Measurements from ENCODE around the gene NKAPL.

Gene NKAPL

DNA sequence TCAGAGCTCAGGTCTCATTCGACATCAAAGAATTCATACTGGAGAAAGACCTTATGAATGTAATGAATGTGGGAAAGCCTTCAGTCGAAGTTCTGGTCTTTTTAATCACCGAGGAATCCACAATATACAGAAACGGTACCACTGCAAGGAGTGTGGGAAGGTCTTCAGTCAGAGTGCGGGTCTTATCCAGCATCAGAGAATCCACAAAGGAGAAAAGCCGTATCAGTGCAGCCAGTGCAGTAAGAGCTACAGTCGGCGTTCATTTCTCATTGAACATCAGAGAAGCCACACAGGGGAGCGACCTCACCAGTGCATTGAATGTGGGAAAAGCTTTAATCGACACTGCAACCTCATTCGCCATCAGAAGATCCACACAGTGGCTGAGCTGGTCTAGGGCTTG lies 26.3 kb upstream of the NKAPL start:
- no peak overlapping the region for H3K27ac Mint-ChIP-seq
- H3K4me1 Mint-ChIP-seq, result no peaks in the 10 kb centered on the region
- no peak for DNase-seq
- no peak for ATAC-seq
- H3K4me3 Mint-ChIP-seq, result no peak overlapping the region
- peaks cover 0 to 7% of the 10 kb centered on the region in 2 donors for H3K9me3 Mint-ChIP-seq
- peaks cover 15% of the 10 kb centered on the region for H3K27me3 Mint-ChIP-seq

DNA sequence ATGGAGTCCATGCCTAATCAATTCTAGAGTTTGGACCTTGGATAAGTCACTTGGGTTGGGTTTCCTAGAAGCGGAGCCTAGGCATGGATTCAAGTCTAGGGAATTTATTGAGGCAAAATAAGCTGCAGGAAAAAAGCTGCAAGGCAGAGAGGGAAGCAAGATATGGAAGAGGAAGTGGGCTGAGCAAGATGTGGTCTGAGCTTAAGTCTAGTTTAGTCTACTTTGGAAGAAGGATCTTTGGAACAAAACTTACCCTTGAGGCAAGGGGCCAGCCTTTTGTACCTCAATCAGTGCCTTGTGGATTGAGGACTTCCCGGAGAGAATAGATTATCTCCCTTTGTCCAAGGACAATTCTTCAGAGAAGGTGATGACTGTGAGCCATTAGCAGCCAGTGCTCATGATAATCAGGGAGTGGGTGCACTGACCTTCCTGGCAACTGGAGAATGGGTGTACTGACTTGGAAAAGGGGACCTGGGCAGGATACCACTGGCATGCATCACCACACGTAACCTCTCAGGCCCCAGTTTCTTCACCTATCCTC lies 23.1 kb upstream of the NKAPL start:
- peaks cover 15% of the 10 kb centered on the region for H3K27me3 Mint-ChIP-seq
- H3K9me3 Mint-ChIP-seq, result peaks cover 0 to 7% of the 10 kb centered on the region in 2 donors
- ATAC-seq, result no peak
- no peak for DNase-seq
- H3K4me3 Mint-ChIP-seq, result no peak overlapping the region
- H3K27ac Mint-ChIP-seq, result no peak overlapping the region
- H3K4me1 Mint-ChIP-seq, result no peaks in the 10 kb centered on the region

DNA sequence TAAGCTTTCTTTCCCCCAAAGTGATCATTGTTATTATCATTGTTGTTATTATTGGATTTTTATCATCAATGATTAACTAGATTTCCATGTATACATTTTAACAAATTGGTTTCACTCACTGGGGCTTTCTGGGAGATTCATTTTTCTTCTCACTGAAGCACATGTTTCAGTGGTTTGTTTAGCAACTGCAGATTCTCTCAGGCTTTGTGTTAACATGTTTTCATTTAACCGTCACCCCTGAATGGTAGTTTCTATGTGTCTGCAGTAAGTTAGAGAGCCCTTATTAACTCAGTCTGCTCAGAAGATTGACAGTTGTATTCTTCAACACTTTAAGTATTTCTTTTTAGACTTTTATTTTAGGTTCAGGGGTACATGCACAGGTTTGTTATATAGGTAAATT lies 19.5 kb upstream of the NKAPL start:
- Mint-ChIP-seq H3K4me3 (no peak overlapping the region), H3K4me1 (no peaks in the 10 kb centered on the region), H3K27ac (no peak overlapping the region), H3K9me3 (no peaks in the 10 kb centered on the region), H3K27me3 (peaks cover 15% of the 10 kb centered on the region)
- no peak for DNase-seq
- ATAC-seq, result no peak

DNA sequence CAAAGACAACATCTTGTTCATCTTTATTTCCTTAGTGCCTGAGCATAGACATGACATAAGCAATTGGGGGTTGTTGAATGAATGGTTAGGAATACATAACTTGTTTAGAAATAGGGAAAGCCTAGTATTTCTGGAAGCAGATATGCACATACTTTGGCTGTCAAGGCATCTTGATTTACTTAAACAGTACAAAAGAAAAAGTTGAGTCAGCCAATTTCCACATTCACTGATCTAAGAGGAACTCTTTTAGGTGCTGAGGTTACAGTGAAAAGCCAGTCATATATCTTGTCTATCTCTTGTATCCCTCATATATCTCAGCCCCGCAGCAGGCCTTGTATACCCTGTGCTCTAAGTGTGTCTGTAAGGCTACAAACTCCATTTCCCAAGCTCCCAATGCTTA lies 18.6 kb upstream of the NKAPL start:
- DNase-seq (no peak), ATAC-seq (no peak)

DNA sequence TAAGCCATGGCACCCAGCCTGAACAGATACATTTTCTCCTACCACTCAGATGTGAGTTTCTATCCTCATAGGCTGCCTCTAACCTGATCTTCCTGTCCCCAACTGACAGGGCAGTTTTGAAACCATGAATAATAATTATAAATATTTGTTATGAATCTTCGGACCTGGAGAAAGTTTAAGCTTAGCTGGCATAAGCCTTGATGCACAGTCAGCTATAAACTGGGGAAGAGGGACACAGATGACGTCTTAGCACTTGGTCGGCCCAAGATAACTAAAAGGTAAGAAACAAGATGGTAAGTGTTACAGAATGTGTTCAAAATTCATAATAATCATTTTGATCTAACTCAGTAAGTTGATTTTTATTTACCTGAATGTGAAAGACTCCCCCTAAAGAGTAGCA lies 15.2 kb upstream of the NKAPL start:
- Mint-ChIP-seq H3K9me3 (no peaks in the 10 kb centered on the region), H3K27me3 (no peaks in the 10 kb centered on the region), H3K4me1 (peaks cover 5% of the 10 kb centered on the region), H3K27ac (no peak overlapping the region), H3K4me3 (no peak overlapping the region)
- DNase-seq (no peak), ATAC-seq (no peak)

More for the DNA sequence above, 18.6 kb upstream of the NKAPL start:
- no peak overlapping the region for H3K27ac Mint-ChIP-seq
- H3K4me1 Mint-ChIP-seq, result no peaks in the 10 kb centered on the region
- no peak overlapping the region for H3K4me3 Mint-ChIP-seq
- H3K27me3 Mint-ChIP-seq, result peaks cover 7% of the 10 kb centered on the region
- no peaks in the 10 kb centered on the region for H3K9me3 Mint-ChIP-seq

DNA sequence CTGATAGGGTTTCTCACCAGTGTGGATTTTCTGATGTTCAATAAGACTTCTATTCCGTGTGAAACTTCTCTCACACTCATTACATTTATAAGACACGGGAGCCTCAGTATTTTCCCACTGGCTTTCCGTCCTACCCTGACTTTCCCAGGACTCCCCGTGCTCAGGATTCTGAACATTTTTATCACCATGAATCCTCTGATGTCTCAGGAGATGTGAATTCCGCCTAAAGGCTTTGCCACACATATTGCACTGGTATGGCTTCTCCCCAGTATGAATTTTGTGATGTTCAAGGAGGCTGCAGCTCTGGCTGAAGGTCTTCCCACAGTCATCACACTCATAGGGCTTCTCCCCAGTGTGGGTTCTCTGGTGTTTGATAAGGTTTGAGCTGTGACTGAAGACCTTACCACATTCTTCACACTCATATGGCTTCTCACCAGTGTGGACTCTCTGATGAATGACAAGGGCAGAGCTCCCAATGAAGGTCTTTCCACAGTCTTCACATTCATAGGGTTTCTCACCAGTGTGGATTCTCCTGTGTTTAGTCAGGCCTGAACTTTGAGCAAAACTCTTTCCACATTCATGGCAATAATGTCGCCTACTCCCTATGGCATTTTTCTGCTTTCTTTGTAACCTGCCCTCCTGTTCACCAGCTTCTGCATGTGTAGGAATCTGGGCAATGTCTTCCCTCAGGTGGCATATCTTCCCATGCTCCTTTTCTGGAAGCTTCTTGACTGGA lies 13.7 kb upstream of the NKAPL start:
- no peak overlapping the region for H3K27ac Mint-ChIP-seq
- no peak overlapping the region for H3K4me3 Mint-ChIP-seq
- H3K9me3 Mint-ChIP-seq, result no peaks in the 10 kb centered on the region
- no peaks in the 10 kb centered on the region for H3K27me3 Mint-ChIP-seq
- H3K4me1 Mint-ChIP-seq, result peaks cover 16% of the 10 kb centered on the region
- DNase-seq, result no peak
- ATAC-seq, result no peak

DNA sequence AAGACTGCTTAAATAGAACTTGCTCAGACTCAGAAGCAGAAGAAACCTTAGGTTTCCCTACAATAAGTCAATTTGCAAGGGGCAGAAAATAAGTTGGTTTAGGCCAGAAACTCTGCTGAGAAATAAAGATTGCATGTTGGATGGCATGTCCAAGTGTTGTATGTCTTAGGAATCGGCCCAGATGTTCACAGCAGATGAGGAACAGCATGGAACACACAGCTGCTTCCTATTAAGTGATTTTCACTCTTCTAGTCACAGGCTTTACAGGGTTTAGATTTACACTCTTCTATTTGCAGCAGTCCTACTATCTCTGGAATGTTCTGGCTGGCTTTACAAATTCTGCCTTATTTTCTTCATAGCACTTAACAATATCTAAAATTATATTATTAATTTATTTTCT lies 10.2 kb upstream of the NKAPL start:
- no peaks in the 10 kb centered on the region for H3K27me3 Mint-ChIP-seq
- no peaks in the 10 kb centered on the region for H3K9me3 Mint-ChIP-seq
- DNase-seq, result no peak
- H3K27ac Mint-ChIP-seq, result no peak overlapping the region
- H3K4me1 Mint-ChIP-seq, result peaks cover 35% of the 10 kb centered on the region
- no peak overlapping the region for H3K4me3 Mint-ChIP-seq
- ATAC-seq, result no peak

DNA sequence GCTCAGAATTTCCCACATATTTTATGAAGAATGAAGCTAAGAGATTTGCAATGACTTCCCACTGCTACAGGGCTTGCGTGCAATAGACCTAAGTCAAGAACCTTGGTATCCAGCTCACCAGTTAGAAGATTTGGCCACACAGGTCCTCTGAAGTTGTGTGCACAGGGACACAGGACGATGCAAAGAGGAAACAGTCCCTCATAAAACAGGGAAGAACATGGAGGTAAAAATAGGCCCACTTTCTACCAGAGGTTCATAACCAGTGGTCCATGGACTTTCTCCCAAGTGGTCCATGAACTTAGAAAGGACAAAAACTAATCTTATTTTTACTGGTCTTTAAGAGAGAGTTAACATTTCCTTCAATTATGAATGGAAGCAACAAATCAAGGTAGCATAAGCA lies 8.3 kb upstream of the NKAPL start:
- peaks cover 35% of the 10 kb centered on the region for H3K4me1 Mint-ChIP-seq
- ATAC-seq (no peak), DNase-seq (no peak)
- no peak overlapping the region for H3K27ac Mint-ChIP-seq
- peak overlapping the region; percentile 56 to 72 for H3K4me3 Mint-ChIP-seq
- H3K9me3 Mint-ChIP-seq, result no peaks in the 10 kb centered on the region
- no peaks in the 10 kb centered on the region for H3K27me3 Mint-ChIP-seq

DNA sequence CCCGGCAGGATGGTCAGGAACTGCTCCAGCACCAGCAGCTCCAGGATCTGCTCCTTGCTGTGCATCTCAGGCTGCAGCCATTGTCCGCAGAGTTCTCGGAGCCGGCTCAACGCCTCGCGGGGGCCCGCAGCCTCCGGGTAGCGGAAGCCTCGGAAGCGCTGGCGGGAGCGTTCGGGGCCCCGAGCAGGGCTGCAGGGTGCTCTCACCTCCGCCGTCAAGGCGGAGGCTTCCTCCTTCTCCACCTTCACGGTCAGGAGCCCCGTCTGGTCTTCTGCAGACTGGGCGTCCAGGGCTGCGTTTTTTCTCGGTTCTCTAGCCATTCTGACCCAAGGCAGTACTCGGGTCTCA lies 7.5 kb upstream of the NKAPL start:
- DNase-seq, result peak; percentile 40 to 57
- Mint-ChIP-seq H3K4me3 (peak overlapping the region; percentile 83 to 88), H3K4me1 (peaks cover 35% of the 10 kb centered on the region), H3K9me3 (no peaks in the 10 kb centered on the region), H3K27ac (peak overlapping the region; percentile 86 to 97), H3K27me3 (no peaks in the 10 kb centered on the region)
- peak; percentile 84 for ATAC-seq

DNA sequence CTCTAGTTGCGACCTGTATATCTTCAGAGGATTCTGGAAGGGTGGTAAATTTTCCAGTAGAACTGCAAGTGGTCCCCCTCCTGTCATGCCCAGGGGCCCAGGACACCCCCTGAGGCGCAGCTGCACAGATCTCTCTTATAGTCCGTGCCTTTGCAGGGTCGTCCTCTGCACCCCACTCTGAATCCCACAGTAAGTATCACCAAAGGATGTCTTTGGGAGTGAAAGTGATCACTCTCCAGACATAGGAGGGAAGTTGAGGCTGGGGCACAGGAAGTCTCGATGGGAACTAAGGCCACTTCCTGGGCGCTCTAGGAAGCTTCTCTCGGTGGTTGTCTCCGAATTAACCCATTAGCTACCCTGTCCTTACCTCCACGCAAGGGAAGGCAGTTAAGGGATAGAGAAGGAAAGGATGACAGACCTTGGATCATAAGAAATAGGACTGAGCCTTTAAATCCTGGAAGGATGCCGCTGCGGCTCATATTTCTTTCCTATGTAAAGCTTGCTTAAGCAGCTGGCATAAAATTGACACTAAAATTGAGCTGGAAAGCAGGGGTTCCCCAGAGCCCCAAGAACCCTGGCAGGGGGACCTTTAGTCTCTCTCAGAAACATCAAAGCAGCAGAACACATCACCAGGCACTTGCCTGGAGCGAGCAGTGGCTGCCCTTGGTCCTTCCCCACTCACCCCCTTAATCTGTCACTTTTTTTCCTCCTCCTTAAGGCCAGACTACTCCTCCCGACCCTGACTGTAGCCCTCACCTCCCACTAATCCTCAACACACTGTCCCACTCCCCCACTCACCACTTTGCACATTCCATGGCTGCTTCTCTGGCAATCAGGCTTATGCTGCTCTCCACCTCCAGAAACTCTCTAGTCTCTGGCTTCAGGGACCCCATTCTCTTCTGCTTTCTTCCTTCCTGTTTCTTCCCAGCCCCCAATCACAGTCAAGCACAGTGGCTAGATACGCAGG lies 6.8 kb upstream of the NKAPL start, which contains the start of gene ZKSCAN4:
ZKSCAN4 (minus strand) TSS at position 261 of the 967 bp plus-strand sequence. CDS start 289 bp downstream, outside the sequence.
- Mint-ChIP-seq H3K27me3 (no peaks in the 10 kb centered on the region), H3K9me3 (no peaks in the 10 kb centered on the region), H3K4me1 (peaks cover 35% of the 10 kb centered on the region), H3K27ac (peak within 1 kb of the TSS; percentile 94 to 97), H3K4me3 (peak within 1 kb of the TSS; percentile 83 to 88)
- DNase-seq (peak; percentile 77 to 78), ATAC-seq (peak; percentile 90)

DNA sequence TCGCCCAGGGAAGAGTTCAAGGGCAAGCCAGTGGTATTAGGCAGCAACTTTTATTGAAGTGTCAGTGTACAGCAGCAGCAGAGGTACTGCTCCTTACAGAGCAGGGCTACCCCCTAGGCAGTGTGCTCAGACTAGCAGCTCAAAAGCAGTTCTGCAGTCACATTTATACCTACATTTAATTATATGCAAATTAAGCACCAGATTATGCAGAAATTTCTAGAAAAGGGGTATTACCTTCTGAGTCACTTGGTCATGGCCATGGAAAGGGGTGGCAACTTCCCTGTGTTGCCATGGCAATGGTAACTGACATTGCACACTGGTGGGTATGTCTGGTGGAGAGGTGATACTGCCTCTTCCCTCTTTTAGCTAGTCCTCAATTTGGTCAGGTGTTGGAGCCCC lies 5.0 kb upstream of the NKAPL start:
- Mint-ChIP-seq H3K9me3 (peaks cover 7 to 11% of the 10 kb centered on the region in 2 donors), H3K27ac (no peak overlapping the region), H3K27me3 (no peaks in the 10 kb centered on the region), H3K4me1 (peaks cover 36% of the 10 kb centered on the region), H3K4me3 (no peak overlapping the region)
- DNase-seq (peak; percentile 3 to 52), ATAC-seq (peak; percentile 72)

DNA sequence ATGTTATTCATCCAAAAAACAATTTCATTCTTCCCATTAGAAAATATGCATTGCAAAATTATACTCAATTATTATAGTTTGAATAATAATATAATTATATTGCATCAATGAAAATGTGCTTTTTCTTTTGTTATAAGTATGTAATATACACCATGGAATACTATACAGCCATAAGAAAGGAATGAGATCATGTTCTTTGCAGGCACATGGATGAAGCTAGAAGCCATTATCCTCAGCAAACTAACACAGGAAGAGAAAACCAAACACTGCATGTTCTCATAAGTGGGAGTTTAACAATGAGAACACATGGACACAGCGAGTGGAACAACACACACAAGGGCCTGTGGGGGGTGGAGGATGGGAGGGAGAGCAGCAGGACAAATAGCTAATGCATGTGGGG lies 2.1 kb upstream of the NKAPL start:
- ATAC-seq (no peak), DNase-seq (no peak)
- Mint-ChIP-seq H3K4me3 (no peak overlapping the region), H3K4me1 (peaks cover 16% of the 10 kb centered on the region), H3K27ac (no peak overlapping the region), H3K27me3 (no peaks in the 10 kb centered on the region), H3K9me3 (peaks cover 7 to 21% of the 10 kb centered on the region in 2 donors)

DNA sequence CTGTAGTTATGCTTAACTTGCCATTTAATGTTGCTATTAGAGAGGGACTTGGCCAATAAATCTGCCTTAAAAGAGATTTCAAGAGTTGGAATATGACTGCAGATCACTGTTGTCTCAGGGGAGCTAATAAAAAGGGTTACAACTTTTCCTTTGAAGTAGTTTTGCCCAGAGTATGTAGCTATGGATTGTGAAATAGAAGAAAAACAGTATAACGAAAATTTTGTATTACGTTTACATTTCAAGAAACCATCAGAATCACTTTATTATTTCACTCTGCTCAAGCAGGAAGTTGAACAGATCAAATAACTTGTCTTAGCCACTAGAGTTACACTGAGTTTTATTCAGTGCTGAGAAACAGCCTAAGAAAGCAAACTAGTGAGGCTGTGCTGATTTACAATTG lies 4.8 kb downstream of the NKAPL start:
- Mint-ChIP-seq H3K27me3 (no peaks in the 10 kb centered on the region), H3K4me3 (no peak overlapping the region), H3K4me1 (peaks cover 16% of the 10 kb centered on the region), H3K9me3 (peaks cover 1 to 12% of the 10 kb centered on the region in 2 donors), H3K27ac (no peak overlapping the region)
- ATAC-seq, result no peak
- no peak for DNase-seq

DNA sequence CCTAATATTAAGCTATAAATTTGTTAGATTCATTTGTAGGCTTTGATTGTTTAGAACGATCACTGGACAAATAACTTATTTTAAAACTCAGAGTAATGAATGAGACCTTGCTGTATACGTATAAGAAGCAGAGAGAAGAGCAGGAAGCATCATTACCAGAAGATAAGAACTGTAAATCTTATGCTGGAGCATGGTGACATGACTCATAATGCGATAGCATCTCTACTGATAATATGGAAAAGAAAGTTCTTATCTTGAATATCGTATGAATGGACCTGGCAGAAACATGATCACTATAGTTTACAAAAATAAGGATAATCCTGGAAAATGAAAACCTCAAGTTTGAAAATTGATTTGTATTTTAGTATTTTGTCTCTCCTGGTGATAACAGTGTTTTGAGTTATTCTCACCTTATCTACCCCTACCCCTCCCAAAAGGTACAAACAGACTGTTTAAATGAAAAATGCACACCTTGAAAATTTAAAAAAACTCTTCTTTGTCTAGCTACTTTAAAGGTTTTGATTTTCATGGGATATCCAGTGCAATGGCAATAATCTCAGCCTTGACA lies 5.8 kb downstream of the NKAPL start:
- peaks cover 0 to 4% of the 10 kb centered on the region in 2 donors for H3K9me3 Mint-ChIP-seq
- H3K4me3 Mint-ChIP-seq, result no peak overlapping the region
- no peak overlapping the region for H3K27ac Mint-ChIP-seq
- no peaks in the 10 kb centered on the region for H3K27me3 Mint-ChIP-seq
- DNase-seq, result no peak
- no peak for ATAC-seq
- H3K4me1 Mint-ChIP-seq, result peaks cover 19% of the 10 kb centered on the region

DNA sequence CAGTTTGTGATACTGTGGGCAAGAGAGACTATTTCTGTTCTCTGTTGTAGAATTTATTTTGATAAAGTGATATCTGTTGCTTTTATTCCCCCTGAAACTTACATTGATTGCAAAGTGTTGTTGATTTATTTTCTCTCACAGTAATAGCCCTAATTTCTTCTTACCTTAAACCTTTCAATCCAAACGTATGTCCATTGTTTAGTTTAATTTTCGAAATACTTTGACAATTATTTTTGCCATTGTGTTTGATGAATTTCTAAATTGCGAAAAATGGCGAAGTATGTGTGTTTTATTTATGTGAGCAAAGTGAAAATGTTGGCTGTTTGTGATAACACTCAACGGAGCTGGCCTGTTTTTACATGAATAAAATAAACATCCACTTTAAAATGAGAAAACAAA lies 7.5 kb downstream of the NKAPL start:
- ATAC-seq (no peak), DNase-seq (no peak)
- Mint-ChIP-seq H3K27ac (no peak overlapping the region), H3K27me3 (no peaks in the 10 kb centered on the region), H3K4me3 (no peak overlapping the region), H3K9me3 (no peaks in the 10 kb centered on the region), H3K4me1 (peaks cover 19% of the 10 kb centered on the region)

Data from stimulated activated naive CD8-positive, alpha-beta T cell treated with anti-CD3 and anti-CD28 coated beads, Interleukin-15, amount 100 ng/mL, for 72 hours (primary cell).